WI38 (cell line): Measurements from ENCODE around the gene PDIA6.

Source experiments
- H3K4me3 ChIP-seq: 2 replicates; pipeline ENCODE4 v1.5.1; 2011; ENCODE audit warnings: low read depth, mild to moderate bottlenecking, control low read depth, low read length
- TF ChIP-seq, protein P1 (sequence below): IDR thresholded peaks from 2 replicates; pipeline ENCODE4 v1.5.1; 2012; ENCODE audit warnings: low read depth, mild to moderate bottlenecking, control low read depth, low read length

The PDIA6 gene

DNA sequence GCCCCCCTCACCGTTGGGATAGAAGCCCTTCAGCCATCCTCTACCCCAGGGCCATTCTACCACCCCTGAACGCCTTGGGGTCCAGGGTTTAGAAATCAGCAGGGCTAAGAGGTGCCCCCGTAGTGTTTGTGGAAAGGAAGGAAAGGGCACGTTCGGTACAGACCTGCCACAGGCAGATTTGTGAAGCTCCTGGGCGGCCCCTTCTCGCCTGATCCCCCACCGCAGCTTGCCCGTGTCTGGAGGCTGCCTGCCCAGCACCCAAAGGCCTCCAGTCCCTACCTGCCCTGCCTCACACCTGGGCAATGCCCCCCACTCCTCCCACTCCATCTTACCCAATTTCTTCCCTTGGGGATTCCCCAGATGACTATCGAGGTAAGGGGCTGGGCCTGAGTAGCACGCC, 69.9 kb downstream of the PDIA6 start:
- TF ChIP-seq, protein P1, sequence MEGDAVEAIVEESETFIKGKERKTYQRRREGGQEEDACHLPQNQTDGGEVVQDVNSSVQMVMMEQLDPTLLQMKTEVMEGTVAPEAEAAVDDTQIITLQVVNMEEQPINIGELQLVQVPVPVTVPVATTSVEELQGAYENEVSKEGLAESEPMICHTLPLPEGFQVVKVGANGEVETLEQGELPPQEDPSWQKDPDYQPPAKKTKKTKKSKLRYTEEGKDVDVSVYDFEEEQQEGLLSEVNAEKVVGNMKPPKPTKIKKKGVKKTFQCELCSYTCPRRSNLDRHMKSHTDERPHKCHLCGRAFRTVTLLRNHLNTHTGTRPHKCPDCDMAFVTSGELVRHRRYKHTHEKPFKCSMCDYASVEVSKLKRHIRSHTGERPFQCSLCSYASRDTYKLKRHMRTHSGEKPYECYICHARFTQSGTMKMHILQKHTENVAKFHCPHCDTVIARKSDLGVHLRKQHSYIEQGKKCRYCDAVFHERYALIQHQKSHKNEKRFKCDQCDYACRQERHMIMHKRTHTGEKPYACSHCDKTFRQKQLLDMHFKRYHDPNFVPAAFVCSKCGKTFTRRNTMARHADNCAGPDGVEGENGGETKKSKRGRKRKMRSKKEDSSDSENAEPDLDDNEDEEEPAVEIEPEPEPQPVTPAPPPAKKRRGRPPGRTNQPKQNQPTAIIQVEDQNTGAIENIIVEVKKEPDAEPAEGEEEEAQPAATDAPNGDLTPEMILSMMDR: no peak
- no peak overlapping the region for H3K4me3 ChIP-seq

- TF ChIP-seq, protein P1: no peak
- no peak overlapping the region for H3K4me3 ChIP-seq
These were observed 71.4 kb downstream of the PDIA6 start for GRCh38 chr2:10741139-10741538.

DNA sequence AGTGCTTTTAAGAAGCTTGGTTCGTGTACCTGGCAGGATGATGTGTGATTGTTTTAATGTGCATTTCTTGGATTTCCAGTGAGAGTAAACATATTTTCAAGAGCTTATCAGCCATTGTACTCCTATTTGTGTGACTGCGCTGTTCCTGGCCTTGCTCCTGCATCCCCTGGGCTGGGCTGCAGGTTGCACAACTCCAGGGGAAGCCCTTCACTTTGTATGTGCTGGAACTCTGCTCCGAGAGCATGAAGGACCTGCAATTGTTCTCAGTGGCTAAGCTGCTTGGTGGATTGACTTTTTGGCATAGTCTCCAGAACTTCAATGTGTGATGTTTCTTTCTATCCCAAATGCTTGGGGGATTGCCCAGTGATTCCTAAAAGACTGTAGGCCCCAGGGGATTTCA, 72.4 kb downstream of the PDIA6 start:
- no peak overlapping the region for H3K4me3 ChIP-seq
- TF ChIP-seq, protein P1: no peak

DNA sequence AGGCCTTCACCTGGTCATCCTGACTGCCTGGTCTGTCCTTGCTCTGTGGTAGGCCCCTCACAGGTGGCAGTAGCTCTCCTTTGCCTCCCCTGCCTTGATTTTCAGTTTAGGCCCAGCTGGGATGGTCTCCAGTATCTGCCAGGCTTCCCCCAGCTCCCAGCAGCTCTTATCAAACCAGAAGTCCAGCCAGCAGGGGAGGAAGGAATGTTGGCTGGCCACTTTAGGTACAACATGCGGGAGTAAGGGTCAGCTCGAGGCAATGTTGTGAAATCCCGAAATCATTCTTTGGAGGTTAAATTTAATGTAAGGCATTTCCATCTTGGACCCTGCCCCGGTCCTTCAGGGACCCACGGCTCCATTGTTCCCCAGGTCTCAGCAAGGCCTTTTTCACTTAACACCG, 74.4 kb downstream of the PDIA6 start:
- TF ChIP-seq, protein P1: no peak
- no peak overlapping the region for H3K4me3 ChIP-seq

- no peak overlapping the region for H3K4me3 ChIP-seq
- TF ChIP-seq, protein P1: no peak
These were observed 78.6 kb downstream of the PDIA6 start for GRCh38 chr2:10733980-10734379.

- TF ChIP-seq, protein P1: no peak
These were observed 79.0 kb downstream of the PDIA6 start for GRCh38 chr2:10733566-10733925.

More at GRCh38 chr2:10733566-10733925, 79.0 kb downstream of the PDIA6 start:
- H3K4me3 ChIP-seq: no peak overlapping the region
